ENCODE measurements around the gene MAF.

Gene MAF

GRCh38 chr16:79610771-79611170 is 10.2 kb upstream of the MAF start:
- no peak for DNase-seq

- peak; percentile 19 for DNase-seq
Observed at GRCh38 chr16:79609861-79610260, 9.3 kb upstream of the MAF start.

GRCh38 chr16:79608976-79609375 is 8.4 kb upstream of the MAF start:
- DNase-seq, result no peak

GRCh38 chr16:79607587-79607986 is 7.0 kb upstream of the MAF start:
- no peak for DNase-seq

GRCh38 chr16:79605999-79606398 is 5.5 kb upstream of the MAF start:
- peak; percentile 46 for DNase-seq

GRCh38 chr16:79603055-79603454 is 2.5 kb upstream of the MAF start:
- DNase-seq, result no peak

- DNase-seq, result no peak
Observed at GRCh38 chr16:79602628-79603014, 2.1 kb upstream of the MAF start.

- peak; percentile 91 for DNase-seq
Observed at GRCh38 chr16:79601931-79602627, 1.5 kb upstream of the MAF start.

GRCh38 chr16:79601092-79601930 is 774 bp upstream of the MAF start:
- DNase-seq, result peak; percentile 41

- DNase-seq, result peak; percentile 56
Observed at GRCh38 chr16:79599837-79600637, 500 bp downstream of the MAF start.

GRCh38 chr16:79599256-79599836 is 1.2 kb downstream of the MAF start:
- DNase-seq, result peak; percentile 37

- DNase-seq, result peak; percentile 63
Observed at GRCh38 chr16:79598348-79599181, 2.0 kb downstream of the MAF start.

GRCh38 chr16:79598063-79598347 is 2.5 kb downstream of the MAF start:
- no peak for DNase-seq

- no peak for DNase-seq
Observed at GRCh38 chr16:79597277-79598062, 3.1 kb downstream of the MAF start.

GRCh38 chr16:79595931-79596450 is 4.5 kb downstream of the MAF start:
- DNase-seq, result no peak

GRCh38 chr16:79595231-79595641 is 5.3 kb downstream of the MAF start:
- no peak for DNase-seq

GRCh38 chr16:79593754-79594153 is 6.8 kb downstream of the MAF start:
- DNase-seq, result no peak

GRCh38 chr16:79593074-79593531 is 7.4 kb downstream of the MAF start:
- no peak for DNase-seq

GRCh38 chr16:79592186-79592585 is 8.4 kb downstream of the MAF start:
- DNase-seq, result no peak

GRCh38 chr16:79589601-79590102 is 10.9 kb downstream of the MAF start:
- no peak for DNase-seq

GRCh38 chr16:79587897-79588296 is 12.6 kb downstream of the MAF start:
- DNase-seq, result no peak

Data from activated CD4-positive, alpha-beta T cell treated with anti-CD3 and anti-CD28 coated beads for 48 hours (primary cell).